NCI-H1930 (cell line): ENCODE results near the gene HPSE2.
"Not testable (repeated sequence)": the region's sequence is repeated elsewhere in the genome, so short reads cannot be mapped to it uniquely, and the experiment has no call there.

Source experiments
- DNase-seq, 2 experiments: peaks; one replicate each; lab custom pipeline; 2025; lab: John Stamatoyannopoulos, UW

The HPSE2 gene

GRCh38 chr10:99235658-99236626 lies at the start of gene HPSE2:
Gene HPSE2 (minus strand): TSS chr10:99235852.
- DNase-seq: no peak

GRCh38 chr10:99280472-99280871 lies 44.8 kb upstream of the HPSE2 start:
- no peak for DNase-seq

GRCh38 chr10:99279626-99280111 lies 44.0 kb upstream of the HPSE2 start:
- DNase-seq: no peak

- no peak for DNase-seq
Measured at GRCh38 chr10:99276848-99277486, 41.3 kb upstream of the HPSE2 start.

- no peak for DNase-seq
Measured at GRCh38 chr10:99266383-99266782, 30.7 kb upstream of the HPSE2 start.

GRCh38 chr10:99248824-99249223 lies 13.2 kb upstream of the HPSE2 start:
- DNase-seq: no peak

- DNase-seq: not testable (repeated sequence)
Measured at GRCh38 chr10:99247893-99248292, 12.2 kb upstream of the HPSE2 start.

GRCh38 chr10:99236627-99237309 lies 1.1 kb upstream of the HPSE2 start:
- DNase-seq: no peak

GRCh38 chr10:99234791-99235657 lies 628 bp downstream of the HPSE2 start:
- no peak for DNase-seq

GRCh38 chr10:99234041-99234790 lies 1.4 kb downstream of the HPSE2 start:
- no peak for DNase-seq

- no peak for DNase-seq
Measured at GRCh38 chr10:99233689-99234037, 2.0 kb downstream of the HPSE2 start.

GRCh38 chr10:99233000-99233688 lies 2.5 kb downstream of the HPSE2 start:
- no peak for DNase-seq

- no peak for DNase-seq
Measured at GRCh38 chr10:99232360-99232999, 3.2 kb downstream of the HPSE2 start.

GRCh38 chr10:99224766-99225165 lies 10.9 kb downstream of the HPSE2 start:
- DNase-seq: no peak

GRCh38 chr10:99207340-99207739 lies 28.3 kb downstream of the HPSE2 start:
- no peak for DNase-seq

GRCh38 chr10:99203310-99203709 lies 32.3 kb downstream of the HPSE2 start:
- no peak for DNase-seq

GRCh38 chr10:99172950-99173349 lies 62.7 kb downstream of the HPSE2 start:
- no peak for DNase-seq

GRCh38 chr10:99172128-99172738 lies 63.4 kb downstream of the HPSE2 start:
- DNase-seq: peak in 1 of 2 experiments; percentile 2

- DNase-seq: no peak
Measured at GRCh38 chr10:99170116-99170675, 65.5 kb downstream of the HPSE2 start.
